K562 (cell line): Measurements from ENCODE around the gene PTCH1. TPM values are rescaled to one million over a fixed set of nuclear protein-coding genes. Genes with fewer than 3 reads are reported as not detected.

Experiments used
- BCOR ChIP-seq: fragments of 450-650 bp; IDR thresholded peaks from 2 replicates; pipeline ENCODE4 v1.6.1; 2016
- BDP1 ChIP-seq: IDR thresholded peaks from 3 replicates; pipeline ENCODE4 v1.6.1; 2011; ENCODE audit not compliant: insufficient read length, insufficient read depth
- FIP1L1 ChIP-seq: fragments of 200-400 bp; formaldehyde crosslinking; IDR thresholded peaks from 2 replicates; pipeline ENCODE4 v1.6.1; 2018; ENCODE audit warnings: mild to moderate bottlenecking, low read depth, low read length; ENCODE audit not compliant: poor library complexity, severe bottlenecking
- FOXM1 ChIP-seq, 2 experiments: fragments of 450-650 bp in 1 of 2; sonication (generic) in 1 of 2; formaldehyde crosslinking in 1 of 2; IDR thresholded peaks; 2 replicates each; pipeline versions ENCODE4 v1.6.1 to v1.9.0; 2017 to 2022; ENCODE audit warnings: low read depth in 2 of 2, mild to moderate bottlenecking in 2 of 2, missing genetic modification reagents in 1 of 2, moderate library complexity in 1 of 2
- FOXP1 ChIP-seq: sonication (generic); formaldehyde crosslinking; IDR thresholded peaks from 2 replicates; pipeline ENCODE4 v1.8.0; 2022; ENCODE audit warnings: mild to moderate bottlenecking, missing genetic modification reagents
- HDAC2 ChIP-seq: fragments of 450-650 bp; IDR thresholded peaks from 2 replicates; pipeline ENCODE4 v1.6.1; 2016; ENCODE audit warnings: mild to moderate bottlenecking
- LCOR ChIP-seq: sonication (generic); formaldehyde crosslinking; IDR thresholded peaks from 2 replicates; pipeline ENCODE4 v1.8.0; 2022; ENCODE audit warnings: mild to moderate bottlenecking, missing genetic modification reagents
- MEF2A ChIP-seq: IDR thresholded peaks from 2 replicates; pipeline ENCODE4 v1.6.1; 2011; ENCODE audit warnings: low read depth, mild to moderate bottlenecking, low read length, moderate library complexity; ENCODE audit not compliant: control insufficient read depth
- PHF21A ChIP-seq: fragments of 450-650 bp; IDR thresholded peaks from 2 replicates; pipeline ENCODE4 v1.6.1; 2017; ENCODE audit warnings: low read depth, borderline replicate concordance
- RBM14 ChIP-seq: fragments of 200-400 bp; formaldehyde crosslinking; IDR thresholded peaks from 2 replicates; pipeline ENCODE4 v1.6.1; 2018; ENCODE audit warnings: low read depth, mild to moderate bottlenecking, low read length, moderate library complexity, borderline replicate concordance; ENCODE audit not compliant: insufficient read depth
- SMARCE1 ChIP-seq: fragments of 450-650 bp; IDR thresholded peaks from 2 replicates; pipeline ENCODE4 v1.7.1; 2016; ENCODE audit warnings: mild to moderate bottlenecking
- SNIP1 ChIP-seq: fragments of 450-650 bp; IDR thresholded peaks from 2 replicates; pipeline ENCODE4 v1.7.1; 2017; ENCODE audit warnings: low read depth, mild to moderate bottlenecking
- ZNF444 ChIP-seq: fragments of 250-450 bp; sonication (Bioruptor Pico); IDR thresholded peaks from 2 replicates; pipeline ENCODE4 v1.4.0; 2020; ENCODE audit warnings: mild to moderate bottlenecking, moderate library complexity
- ZNF561 ChIP-seq: fragments of 450-650 bp; formaldehyde crosslinking; conservative IDR thresholded peaks from 2 replicates; pipeline ENCODE4 v1.4.0; 2020; ENCODE audit warnings: mild to moderate bottlenecking, moderate library complexity
- ZNF75A ChIP-seq: fragments of 450-650 bp; formaldehyde crosslinking; IDR thresholded peaks from 2 replicates; pipeline ENCODE4 v1.4.0; 2020; ENCODE audit warnings: mild to moderate bottlenecking
- polyA plus RNA-seq, 8 experiments: library from polyadenylated mRNA; depleted of rRNA in 4 of 8; stranded (reverse) in 5 of 8; unstranded in 3 of 8; fragments of >200 nt; fragmentation: Nextera tagmentation in 2 of 8; fragmentation: Illumina TruSeq in 1 of 8; extraction: Ambion mirVana in 2 of 8; extraction: Trizol in 1 of 8; gene quantifications; 2 replicates each; pipeline versions ENCODE4 v1.2.1 to v1.2.3, GENCODE V29; 2011 to 2014; ENCODE audit warnings: inconsistent platforms in 1 of 8, missing spikeins in 1 of 8
- total RNA-seq, 7 experiments: library from RNA; depleted of rRNA in 6 of 7; stranded (reverse); fragments of >200 nt in 6 of 7; fragmentation: Illumina TruSeq in 2 of 7; extraction: Trizol in 2 of 7; gene quantifications; 2 replicates each; pipeline versions ENCODE4 v1.2.1 to v1.2.3, GENCODE V29; 2011 to 2021; ENCODE audit warnings: low replicate concordance in 1 of 7
- TF ChIP-seq, protein P1 (sequence below), 2 experiments: fragments of 450-650 bp in 1 of 2; sonication (generic) in 1 of 2; formaldehyde crosslinking in 1 of 2; IDR thresholded peaks; 2 replicates each; pipeline versions ENCODE4 v1.7.1 to v1.9.0; 2016 to 2022; ENCODE audit warnings: inconsistent platforms in 1 of 2, mild to moderate bottlenecking in 1 of 2, missing genetic modification reagents in 1 of 2
- TF ChIP-seq, protein P2 (sequence below): fragments of 450-650 bp; IDR thresholded peaks from 2 replicates; pipeline ENCODE4 v1.6.1; 2014; ENCODE audit warnings: low read depth, mild to moderate bottlenecking, moderate library complexity, borderline replicate concordance

Gene PTCH1
- total and polyA plus RNA-seq, 9 of the 15 experiments (the other 6 are each of a cell fraction or from before 2014, with no cell fraction given): 0.70 to 9.9 (median 3.8) TPM

DNA sequence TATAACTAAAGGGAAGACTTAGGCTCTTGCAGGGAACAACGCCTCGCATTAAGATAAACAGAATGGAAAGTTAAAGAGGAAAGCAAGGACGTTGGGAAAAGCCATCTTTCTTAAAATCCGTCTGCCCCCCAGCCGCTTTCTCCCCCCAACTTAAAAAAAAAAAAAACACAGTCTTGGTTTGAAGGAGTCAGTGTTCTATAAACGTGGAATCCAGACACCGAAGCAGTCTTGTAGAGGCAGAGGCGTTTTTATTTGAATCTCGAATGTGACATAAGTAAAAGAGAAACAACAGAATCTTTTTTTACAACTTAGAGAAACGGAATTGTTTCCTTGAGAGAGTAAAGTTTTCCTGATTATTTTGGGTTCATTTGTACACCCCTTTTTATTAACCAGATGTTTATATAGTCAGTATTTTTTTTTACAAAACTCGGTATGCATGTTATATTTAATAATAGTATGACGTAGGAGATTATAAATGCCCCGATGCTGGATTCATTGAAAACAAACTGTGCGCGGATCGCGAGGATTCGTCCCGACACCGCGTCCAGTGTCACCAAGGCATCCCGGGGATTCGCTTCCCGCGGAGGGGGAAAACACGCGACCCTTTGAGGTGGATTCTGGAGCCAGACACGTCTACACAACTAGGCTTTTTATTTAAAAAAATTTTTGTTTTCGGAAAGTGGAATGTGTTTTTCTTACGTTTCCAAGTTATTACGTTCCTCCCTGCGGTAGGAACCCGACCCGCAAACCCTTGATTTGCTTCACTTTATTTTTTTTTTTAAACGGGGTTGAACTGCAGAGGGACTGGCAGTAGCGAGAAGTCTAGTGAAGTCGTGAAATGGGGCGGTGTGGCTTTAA is 6.7 kb downstream of the PTCH1 start (continued):
- TF ChIP-seq, protein P1, sequence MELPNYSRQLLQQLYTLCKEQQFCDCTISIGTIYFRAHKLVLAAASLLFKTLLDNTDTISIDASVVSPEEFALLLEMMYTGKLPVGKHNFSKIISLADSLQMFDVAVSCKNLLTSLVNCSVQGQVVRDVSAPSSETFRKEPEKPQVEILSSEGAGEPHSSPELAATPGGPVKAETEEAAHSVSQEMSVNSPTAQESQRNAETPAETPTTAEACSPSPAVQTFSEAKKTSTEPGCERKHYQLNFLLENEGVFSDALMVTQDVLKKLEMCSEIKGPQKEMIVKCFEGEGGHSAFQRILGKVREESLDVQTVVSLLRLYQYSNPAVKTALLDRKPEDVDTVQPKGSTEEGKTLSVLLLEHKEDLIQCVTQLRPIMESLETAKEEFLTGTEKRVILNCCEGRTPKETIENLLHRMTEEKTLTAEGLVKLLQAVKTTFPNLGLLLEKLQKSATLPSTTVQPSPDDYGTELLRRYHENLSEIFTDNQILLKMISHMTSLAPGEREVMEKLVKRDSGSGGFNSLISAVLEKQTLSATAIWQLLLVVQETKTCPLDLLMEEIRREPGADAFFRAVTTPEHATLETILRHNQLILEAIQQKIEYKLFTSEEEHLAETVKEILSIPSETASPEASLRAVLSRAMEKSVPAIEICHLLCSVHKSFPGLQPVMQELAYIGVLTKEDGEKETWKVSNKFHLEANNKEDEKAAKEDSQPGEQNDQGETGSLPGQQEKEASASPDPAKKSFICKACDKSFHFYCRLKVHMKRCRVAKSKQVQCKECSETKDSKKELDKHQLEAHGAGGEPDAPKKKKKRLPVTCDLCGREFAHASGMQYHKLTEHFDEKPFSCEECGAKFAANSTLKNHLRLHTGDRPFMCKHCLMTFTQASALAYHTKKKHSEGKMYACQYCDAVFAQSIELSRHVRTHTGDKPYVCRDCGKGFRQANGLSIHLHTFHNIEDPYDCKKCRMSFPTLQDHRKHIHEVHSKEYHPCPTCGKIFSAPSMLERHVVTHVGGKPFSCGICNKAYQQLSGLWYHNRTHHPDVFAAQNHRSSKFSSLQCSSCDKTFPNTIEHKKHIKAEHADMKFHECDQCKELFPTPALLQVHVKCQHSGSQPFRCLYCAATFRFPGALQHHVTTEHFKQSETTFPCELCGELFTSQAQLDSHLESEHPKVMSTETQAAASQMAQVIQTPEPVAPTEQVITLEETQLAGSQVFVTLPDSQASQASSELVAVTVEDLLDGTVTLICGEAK (IDR thresholded peaks at IDR 0.05): peak; percentile 53
- TF ChIP-seq, protein P1 (CRISPR knock-in tag; IDR thresholded peaks at IDR 0.05): no peak
- TF ChIP-seq SNIP1 (no peak), ZNF75A (no peak), FIP1L1 (no peak), ZNF444 (CRISPR knock-in tag) (no peak), FOXM1 (IDR thresholded peaks at IDR 0.05; ENCODE audit: low read depth) (no peak), FOXM1 (CRISPR knock-in tag; IDR thresholded peaks at IDR 0.05; ENCODE audit: low read depth) (no peak), ZNF561 (no peak), PHF21A (no peak; the same call in 1 of the 2 replicates), BDP1 (no peak), RBM14 (no peak), FOXP1 (CRISPR knock-in tag) (0 out of 2 replicates have a peak, but pooled peaks have one; percentile 10), LCOR (CRISPR knock-in tag) (no peak), BCOR (0 out of 2 replicates have a peak, but pooled peaks have one; percentile 60), MEF2A (no peak), HDAC2 (peak; percentile 50; the same call in 1 of the 2 replicates), SMARCE1 (peak; percentile 27; the same call in 1 of the 2 replicates)
- TF ChIP-seq, protein P2, sequence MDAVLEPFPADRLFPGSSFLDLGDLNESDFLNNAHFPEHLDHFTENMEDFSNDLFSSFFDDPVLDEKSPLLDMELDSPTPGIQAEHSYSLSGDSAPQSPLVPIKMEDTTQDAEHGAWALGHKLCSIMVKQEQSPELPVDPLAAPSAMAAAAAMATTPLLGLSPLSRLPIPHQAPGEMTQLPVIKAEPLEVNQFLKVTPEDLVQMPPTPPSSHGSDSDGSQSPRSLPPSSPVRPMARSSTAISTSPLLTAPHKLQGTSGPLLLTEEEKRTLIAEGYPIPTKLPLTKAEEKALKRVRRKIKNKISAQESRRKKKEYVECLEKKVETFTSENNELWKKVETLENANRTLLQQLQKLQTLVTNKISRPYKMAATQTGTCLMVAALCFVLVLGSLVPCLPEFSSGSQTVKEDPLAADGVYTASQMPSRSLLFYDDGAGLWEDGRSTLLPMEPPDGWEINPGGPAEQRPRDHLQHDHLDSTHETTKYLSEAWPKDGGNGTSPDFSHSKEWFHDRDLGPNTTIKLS: no peak
